ENCODE data around the gene STAB1.

STAB1 gene

DNA sequence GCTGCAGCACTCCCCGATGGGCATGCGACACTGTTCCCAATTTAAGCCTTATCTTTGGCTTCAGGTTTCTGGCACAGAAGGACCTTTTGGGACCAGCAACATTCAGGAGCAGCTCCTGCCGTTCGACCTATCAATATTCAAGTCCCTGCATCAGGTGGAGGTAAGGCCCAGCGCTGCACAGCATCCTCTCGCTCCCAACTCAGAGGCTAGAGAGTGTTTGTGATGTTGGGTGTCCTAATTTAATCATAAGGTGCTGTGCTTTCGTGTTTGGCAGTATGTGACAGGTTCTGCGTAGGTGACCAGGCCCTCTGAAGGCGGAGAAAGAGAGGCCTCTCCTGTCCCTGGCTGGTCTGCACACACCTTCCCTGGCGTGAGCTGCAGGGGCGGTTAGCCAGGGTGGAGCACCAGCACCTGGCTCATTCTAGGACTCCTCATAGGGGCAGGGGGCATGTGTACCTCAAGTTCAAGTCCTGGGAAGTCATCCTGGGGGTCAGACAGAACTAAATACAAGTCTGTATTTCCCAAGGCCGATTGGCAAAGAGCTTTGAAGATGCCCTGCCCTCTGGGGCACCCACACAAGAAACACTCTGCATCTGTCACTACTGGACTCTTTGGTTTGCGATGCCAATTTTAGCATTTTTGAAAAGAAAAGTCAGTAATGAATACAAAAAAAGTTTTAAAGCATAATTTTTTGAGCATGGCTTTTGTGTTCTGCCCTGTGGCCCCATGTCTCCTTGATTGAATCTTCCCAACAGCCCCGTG, 22.7 kb upstream of the STAB1 start:
- Histone ChIP-seq H3K36me3 (ENCODE audit: insufficient read depth, low read length) (peaks cover 14% of the 10 kb centered on the region; the same call in 1 of the 2 replicates), H3K9ac (ENCODE audit: insufficient read length) (no peak overlapping the region)

DNA sequence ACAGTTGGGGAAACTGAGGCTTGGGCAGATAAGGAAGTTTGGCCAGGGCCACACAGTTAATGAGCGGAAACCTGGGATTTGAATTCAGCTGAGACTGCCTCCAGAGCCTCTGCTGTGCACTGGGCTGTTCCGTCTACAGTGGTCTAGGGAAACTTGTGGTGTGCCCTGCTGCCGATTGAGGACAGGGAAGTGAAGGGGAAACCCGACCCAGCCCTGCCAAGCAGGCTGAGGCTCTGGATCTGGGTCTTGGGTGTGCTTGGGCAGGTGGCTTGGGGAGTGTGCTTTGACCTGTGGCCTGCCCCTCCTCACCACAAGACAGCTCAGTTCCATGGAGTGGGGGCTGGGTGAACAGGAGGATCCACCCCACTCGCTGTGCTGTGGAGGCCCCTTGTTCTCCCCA, 22.1 kb upstream of the STAB1 start:
- H3K4me3 ChIP-seq: no peak overlapping the region
- no peak for TF ChIP-seq EZH2 (IDR thresholded peaks at IDR 0.05)
- no peak for TF ChIP-seq POLR2AphosphoS5 (IDR thresholded peaks at IDR 0.05; ENCODE audit: borderline replicate concordance, low read depth, low read length)
- no peak for TF ChIP-seq FOXP2 (optimal IDR thresholded peaks at IDR 0.05; ENCODE audit: control extremely low read depth, extremely low read length, insufficient read depth)
- H3K27ac ChIP-seq: no peak overlapping the region
- peaks cover 16% of the 10 kb centered on the region; the same call in 1 of the 2 replicates for H3K36me3 ChIP-seq (ENCODE audit: insufficient read depth, low read length)
- no peaks in the 10 kb centered on the region for H3K9me3 ChIP-seq (ENCODE audit: low read depth, low read length)
- no peak overlapping the region for H3K9ac ChIP-seq (ENCODE audit: insufficient read length)
- DNase-seq (ENCODE audit: low read depth, low spot score): no peak

More for the DNA sequence above, 22.7 kb upstream of the STAB1 start:
- TF ChIP-seq POLR2AphosphoS5 (IDR thresholded peaks at IDR 0.05; ENCODE audit: borderline replicate concordance, low read depth, low read length) (no peak), EZH2 (IDR thresholded peaks at IDR 0.05) (no peak), FOXP2 (optimal IDR thresholded peaks at IDR 0.05; ENCODE audit: control extremely low read depth, extremely low read length, insufficient read depth) (no peak)
- Histone ChIP-seq H3K9me3 (ENCODE audit: low read depth, low read length) (no peaks in the 10 kb centered on the region), H3K27ac (no peak overlapping the region), H3K4me3 (no peak overlapping the region)
- DNase-seq (ENCODE audit: low read depth, low spot score): no peak

DNA sequence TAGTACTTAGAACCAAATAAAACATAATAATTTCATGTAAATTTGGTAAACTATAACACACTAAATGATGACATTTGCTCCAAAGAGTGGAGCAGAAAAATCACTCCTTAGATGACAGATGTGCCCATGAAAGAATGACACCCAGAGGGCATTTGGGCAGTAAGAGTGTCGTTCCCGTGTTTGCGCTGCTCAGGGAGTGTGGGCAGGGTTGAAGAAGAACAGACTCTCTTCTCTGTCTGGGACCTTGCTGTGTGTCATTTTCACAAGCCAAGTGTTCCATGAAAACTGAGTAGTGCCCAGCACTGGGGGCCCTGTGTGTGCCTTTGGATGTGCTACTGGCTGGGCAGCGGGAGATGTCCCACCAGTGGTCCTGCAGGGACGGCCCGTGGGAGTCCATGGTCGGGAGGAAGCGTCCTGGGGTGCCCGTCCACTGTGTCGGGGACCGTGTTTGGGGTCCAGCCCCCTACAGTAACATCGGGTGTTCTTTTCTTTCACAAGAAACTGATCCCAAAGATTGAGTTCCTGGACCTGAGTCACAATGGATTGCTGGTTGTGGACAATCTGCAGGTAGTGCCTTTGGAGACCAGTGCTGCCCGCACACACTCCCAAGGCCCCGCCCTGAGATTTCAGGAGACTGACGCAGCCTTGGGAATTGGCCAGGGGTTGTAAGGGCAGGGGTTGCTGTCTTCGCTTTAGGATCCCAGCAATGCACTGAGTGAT, 17.9 kb upstream of the STAB1 start:
- TF ChIP-seq POLR2AphosphoS5 (IDR thresholded peaks at IDR 0.05; ENCODE audit: borderline replicate concordance, low read depth, low read length) (no peak), EZH2 (IDR thresholded peaks at IDR 0.05) (no peak), FOXP2 (optimal IDR thresholded peaks at IDR 0.05; ENCODE audit: control extremely low read depth, extremely low read length, insufficient read depth) (no peak)
- no peak overlapping the region for H3K9ac ChIP-seq (ENCODE audit: insufficient read length)

DNA sequence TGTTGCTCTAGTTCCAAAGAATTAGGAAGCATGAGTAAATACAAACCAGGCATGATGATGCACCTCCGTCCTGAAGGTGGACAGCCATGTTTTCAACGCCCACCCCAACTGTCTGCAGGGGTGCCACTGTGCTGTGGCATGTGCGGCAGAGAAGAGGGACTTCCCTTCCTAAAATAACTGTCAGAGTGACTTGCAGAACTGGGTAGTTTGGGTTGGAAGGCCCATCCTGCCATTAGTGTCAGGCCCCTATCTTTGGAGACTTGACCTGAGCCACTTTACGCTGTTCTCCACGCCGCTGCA, 17.4 kb upstream of the STAB1 start:
- no peak overlapping the region for H3K27ac ChIP-seq
- no peak overlapping the region for H3K9ac ChIP-seq (ENCODE audit: insufficient read length)
- H3K4me3 ChIP-seq: no peak overlapping the region
- DNase-seq (ENCODE audit: low read depth, low spot score): no peak
- TF ChIP-seq EZH2 (IDR thresholded peaks at IDR 0.05): no peak
- TF ChIP-seq FOXP2 (optimal IDR thresholded peaks at IDR 0.05; ENCODE audit: control extremely low read depth, extremely low read length, insufficient read depth): no peak
- no peak for TF ChIP-seq POLR2AphosphoS5 (IDR thresholded peaks at IDR 0.05; ENCODE audit: borderline replicate concordance, low read depth, low read length)
- no peaks in the 10 kb centered on the region for H3K9me3 ChIP-seq (ENCODE audit: low read depth, low read length)
- peaks cover 13% of the 10 kb centered on the region; the same call in 1 of the 2 replicates for H3K36me3 ChIP-seq (ENCODE audit: insufficient read depth, low read length)

More for the DNA sequence above, 17.9 kb upstream of the STAB1 start:
- Histone ChIP-seq H3K4me3 (no peak overlapping the region), H3K9me3 (ENCODE audit: low read depth, low read length) (no peaks in the 10 kb centered on the region), H3K36me3 (ENCODE audit: insufficient read depth, low read length) (peaks cover 15% of the 10 kb centered on the region; the same call in 1 of the 2 replicates), H3K27ac (no peak overlapping the region)
- no peak for DNase-seq (ENCODE audit: low read depth, low spot score)

DNA sequence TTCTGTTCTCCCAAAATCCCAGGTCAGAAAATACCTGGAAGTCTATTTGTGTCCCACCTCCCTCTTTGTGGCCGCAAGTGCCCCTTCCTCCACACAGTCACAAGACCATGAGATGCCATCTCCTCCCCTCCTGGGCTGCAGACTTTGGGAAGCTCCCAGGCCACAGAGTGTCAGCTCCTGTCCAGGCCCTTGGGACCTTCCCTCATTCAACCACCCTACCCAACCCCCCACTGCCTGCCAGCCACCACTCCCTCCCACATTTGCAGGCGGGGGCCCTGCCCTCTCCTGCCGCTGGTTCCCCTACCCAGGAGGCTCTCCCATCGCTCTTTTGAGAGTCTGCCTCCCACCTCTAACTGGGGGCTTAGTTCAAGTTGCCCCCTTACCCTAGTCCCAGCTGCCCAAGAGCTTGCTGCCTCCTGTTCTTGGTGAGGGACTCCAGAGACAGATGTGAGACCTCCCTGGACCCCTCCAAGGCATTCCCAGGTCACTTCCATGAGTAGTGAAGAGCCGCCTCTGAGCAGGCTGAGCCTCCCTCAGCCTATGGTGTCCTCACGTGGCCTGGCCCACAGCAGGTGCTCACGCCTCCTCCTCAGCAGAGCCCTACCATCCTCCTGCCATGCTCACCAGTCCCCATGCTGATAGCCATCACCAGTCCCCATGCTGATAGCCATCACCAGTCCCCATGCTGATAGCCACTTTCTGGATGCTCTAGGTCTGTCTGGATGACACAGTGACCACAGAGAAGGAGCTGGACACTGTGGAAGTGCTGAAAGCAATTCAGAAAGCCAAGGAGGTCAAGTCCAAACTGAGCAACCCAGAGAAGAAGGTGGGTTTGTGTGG, 15.9 kb upstream of the STAB1 start:
- TF ChIP-seq POLR2AphosphoS5 (IDR thresholded peaks at IDR 0.05; ENCODE audit: borderline replicate concordance, low read depth, low read length) (no peak), EZH2 (IDR thresholded peaks at IDR 0.05) (no peak), FOXP2 (optimal IDR thresholded peaks at IDR 0.05; ENCODE audit: control extremely low read depth, extremely low read length, insufficient read depth) (no peak)

DNA sequence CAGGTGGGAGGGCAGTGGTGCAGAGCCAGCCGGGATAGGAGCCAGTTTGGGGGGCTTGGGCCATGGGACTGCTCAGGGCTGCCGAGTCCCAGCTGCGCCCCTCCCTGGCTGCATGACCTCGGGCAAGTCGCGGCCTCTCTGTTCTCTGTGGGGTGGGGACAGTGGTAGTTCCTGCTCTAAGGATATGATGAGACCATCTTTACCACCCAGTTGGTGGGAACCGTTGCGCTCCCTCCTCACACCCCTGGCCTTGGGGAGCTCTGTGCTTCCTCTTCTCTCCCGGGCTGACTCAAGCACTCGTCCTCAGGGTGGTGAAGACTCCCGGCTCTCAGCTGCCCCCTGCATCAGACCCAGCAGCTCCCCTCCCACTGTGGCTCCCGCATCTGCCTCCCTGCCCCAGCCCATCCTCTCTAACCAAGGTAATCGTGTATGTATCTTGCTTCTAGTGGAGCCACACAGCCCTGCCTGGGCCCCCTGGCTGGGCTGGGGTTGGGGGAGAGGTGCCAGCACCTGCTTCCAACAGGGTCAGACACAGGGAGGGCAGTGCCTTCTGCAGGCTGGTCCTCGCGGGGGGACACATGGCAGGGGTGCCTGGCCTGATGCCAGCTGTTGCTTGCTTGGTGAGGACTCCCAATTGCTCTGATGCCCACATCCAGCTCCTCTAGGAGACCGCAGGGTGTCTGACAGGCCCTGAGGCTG, 15.1 kb upstream of the STAB1 start:
- peaks cover 9% of the 10 kb centered on the region; the same call in 1 of the 2 replicates for H3K36me3 ChIP-seq (ENCODE audit: insufficient read depth, low read length)
- no peak for DNase-seq (ENCODE audit: low read depth, low spot score)
- H3K9ac ChIP-seq (ENCODE audit: insufficient read length): no peak overlapping the region
- H3K9me3 ChIP-seq (ENCODE audit: low read depth, low read length): no peaks in the 10 kb centered on the region
- H3K4me3 ChIP-seq: no peak overlapping the region
- TF ChIP-seq FOXP2 (optimal IDR thresholded peaks at IDR 0.05; ENCODE audit: control extremely low read depth, extremely low read length, insufficient read depth) (no peak), POLR2AphosphoS5 (IDR thresholded peaks at IDR 0.05; ENCODE audit: borderline replicate concordance, low read depth, low read length) (no peak), EZH2 (IDR thresholded peaks at IDR 0.05) (no peak)
- H3K27ac ChIP-seq: no peak overlapping the region

More for the DNA sequence above, 15.9 kb upstream of the STAB1 start:
- Histone ChIP-seq H3K27ac (no peak overlapping the region), H3K9ac (ENCODE audit: insufficient read length) (no peak overlapping the region), H3K4me3 (no peak overlapping the region), H3K9me3 (ENCODE audit: low read depth, low read length) (no peaks in the 10 kb centered on the region), H3K36me3 (ENCODE audit: insufficient read depth, low read length) (peaks cover 9% of the 10 kb centered on the region; the same call in 1 of the 2 replicates)
- DNase-seq (ENCODE audit: low read depth, low spot score): no peak

DNA sequence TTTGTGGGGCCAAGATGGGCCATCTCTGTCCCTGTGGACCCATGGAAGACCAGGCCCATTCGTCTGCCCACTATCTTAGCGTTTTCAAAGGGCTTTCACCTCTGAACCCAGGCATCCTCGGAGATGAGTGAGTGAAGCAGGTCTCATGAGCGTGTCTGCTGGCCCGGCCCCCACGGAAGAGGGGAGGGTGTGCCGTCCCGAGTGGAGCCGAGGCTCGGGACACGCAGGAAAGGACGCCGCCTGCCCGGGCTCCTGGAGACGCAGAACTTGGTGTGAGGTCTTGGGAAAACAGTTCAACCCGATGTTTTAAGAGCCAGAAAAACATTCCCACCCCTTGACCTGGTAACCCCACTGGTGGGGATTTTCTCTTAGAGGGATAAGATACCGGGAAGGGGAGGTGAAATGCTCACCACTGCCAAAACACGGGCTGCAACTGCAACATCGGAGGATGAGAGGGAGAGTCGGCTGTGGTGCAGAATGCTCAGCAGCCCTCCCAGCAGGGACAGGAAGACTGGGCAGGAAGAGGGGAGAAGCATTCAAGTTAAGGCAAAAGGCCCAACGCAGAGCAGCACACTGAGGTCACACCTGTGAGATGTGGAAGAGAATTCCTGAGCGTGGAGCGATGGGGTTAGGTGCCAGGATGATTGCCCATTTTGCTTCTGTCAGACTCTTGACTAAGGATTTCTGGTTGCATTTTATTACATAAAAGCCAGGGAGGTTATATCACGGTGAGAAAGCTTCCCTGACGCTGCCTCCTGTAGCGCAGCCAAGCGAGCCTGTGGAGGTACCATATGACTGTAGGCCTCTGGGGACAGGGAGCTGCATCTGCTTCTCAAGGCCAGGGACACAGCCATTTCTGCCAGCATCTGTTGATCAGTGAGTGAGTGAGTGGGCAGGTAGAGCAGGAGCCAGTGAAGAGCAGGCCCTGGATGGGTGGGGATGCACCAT, 14.1 kb upstream of the STAB1 start:
- DNase-seq (ENCODE audit: low read depth, low spot score): no peak
- Histone ChIP-seq H3K9ac (ENCODE audit: insufficient read length) (no peak overlapping the region), H3K4me3 (no peak overlapping the region), H3K9me3 (ENCODE audit: low read depth, low read length) (no peaks in the 10 kb centered on the region), H3K36me3 (ENCODE audit: insufficient read depth, low read length) (peaks cover 5% of the 10 kb centered on the region; the same call in 1 of the 2 replicates), H3K27ac (no peak overlapping the region)
- TF ChIP-seq FOXP2 (optimal IDR thresholded peaks at IDR 0.05; ENCODE audit: control extremely low read depth, extremely low read length, insufficient read depth) (no peak), POLR2AphosphoS5 (IDR thresholded peaks at IDR 0.05; ENCODE audit: borderline replicate concordance, low read depth, low read length) (no peak), EZH2 (IDR thresholded peaks at IDR 0.05) (no peak)

Measured in SK-N-MC (cell line).